GM12878 (cell line): ENCODE measurements around the gene TRMT13.

ENCODE experiments used
- CBX3 ChIP-seq: fragments of 200-600 bp; sonication (generic); IDR thresholded peaks from 2 replicates; pipeline ENCODE4 v1.6.1; 2016; ENCODE audit warnings: low read depth, borderline replicate concordance
- EZH2 ChIP-seq: IDR thresholded peaks from 2 replicates; pipeline ENCODE4 v1.6.1; 2012; ENCODE audit warnings: low read depth, mild to moderate bottlenecking, control low read depth, inconsistent platforms, low read length, borderline replicate concordance; ENCODE audit not compliant: control insufficient read depth
- FOXM1 ChIP-seq: IDR thresholded peaks from 2 replicates; pipeline ENCODE4 v1.6.1; 2012; ENCODE audit warnings: low read depth, mild to moderate bottlenecking, inconsistent platforms, low read length, moderate library complexity
- NFIC ChIP-seq: IDR thresholded peaks from 2 replicates; pipeline ENCODE4 v1.6.1; 2012; ENCODE audit warnings: low read depth, mild to moderate bottlenecking, inconsistent platforms, low read length, moderate library complexity
- POLR2A ChIP-seq: IDR thresholded peaks from 2 replicates; pipeline ENCODE4 v1.6.1; 2011; ENCODE audit warnings: low read depth, mild to moderate bottlenecking, low read length
- RAD51 ChIP-seq: fragments of 450-650 bp; IDR thresholded peaks from 2 replicates; pipeline ENCODE4 v1.6.1; 2016; ENCODE audit warnings: moderate library complexity, mild to moderate bottlenecking, inconsistent platforms
- RELA ChIP-seq: fragments of 450-650 bp; IDR thresholded peaks from 2 replicates; pipeline ENCODE4 v1.8.0; 2014; ENCODE audit warnings: borderline replicate concordance; ENCODE audit not compliant: partially characterized antibody
- SP1 ChIP-seq: IDR thresholded peaks from one replicate; pipeline ENCODE4 v1.6.1; 2011; ENCODE audit warnings: low read depth, low read length
- SUZ12 ChIP-seq: fragments of 200-600 bp; sonication (generic); IDR thresholded peaks from one replicate; pipeline ENCODE4 v1.6.1; 2018; ENCODE audit warnings: antibody characterized with exemption, mild to moderate bottlenecking; ENCODE audit not compliant: unreplicated experiment
- ZNF207 ChIP-seq: fragments of 450-650 bp; IDR thresholded peaks from 2 replicates; pipeline ENCODE4 v1.6.1; 2014; ENCODE audit warnings: antibody characterized with exemption, mild to moderate bottlenecking, borderline replicate concordance
- TF ChIP-seq, protein P1 (sequence below), 3 experiments: IDR thresholded peaks in 2 of 3; conservative IDR thresholded peaks in 1 of 3; 2 replicates each; pipeline ENCODE4 v1.5.1; 2011; ENCODE audit warnings: low read depth in 3 of 3, low read length in 3 of 3, mild to moderate bottlenecking in 3 of 3, control low read depth in 2 of 3, moderate library complexity in 2 of 3, inconsistent platforms in 1 of 3, mixed read lengths in 1 of 3; ENCODE audit not compliant: control insufficient read depth in 2 of 3, insufficient read depth in 1 of 3; ENCODE audit errors: extremely low read depth in 1 of 3
- TF ChIP-seq, protein P2 (sequence below): IDR thresholded peaks from 2 replicates; pipeline ENCODE4 v1.6.1; 2011; ENCODE audit warnings: low read depth, low read length, improper control_type of control experiment, borderline replicate concordance

DNA sequence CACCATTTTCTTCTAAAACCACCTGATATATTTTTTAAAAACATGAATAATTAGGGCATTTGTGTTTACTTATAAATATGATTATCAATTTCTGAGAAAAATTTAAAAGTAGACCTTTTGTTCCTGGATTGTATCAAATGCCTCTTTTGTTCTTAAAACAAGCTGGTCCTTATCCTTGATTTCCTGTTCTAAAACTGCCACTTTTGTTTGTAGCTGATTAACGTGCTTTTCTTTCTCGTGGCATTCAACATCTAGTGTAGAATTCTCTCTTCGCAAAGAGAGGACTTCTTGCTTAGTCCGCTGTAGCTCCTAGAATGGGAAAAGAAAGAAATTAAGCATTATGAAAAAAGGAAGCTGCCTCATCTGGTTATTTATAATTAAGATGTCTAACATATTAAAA lies 25.3 kb upstream of the TRMT13 start:
- TF ChIP-seq, protein P1, sequence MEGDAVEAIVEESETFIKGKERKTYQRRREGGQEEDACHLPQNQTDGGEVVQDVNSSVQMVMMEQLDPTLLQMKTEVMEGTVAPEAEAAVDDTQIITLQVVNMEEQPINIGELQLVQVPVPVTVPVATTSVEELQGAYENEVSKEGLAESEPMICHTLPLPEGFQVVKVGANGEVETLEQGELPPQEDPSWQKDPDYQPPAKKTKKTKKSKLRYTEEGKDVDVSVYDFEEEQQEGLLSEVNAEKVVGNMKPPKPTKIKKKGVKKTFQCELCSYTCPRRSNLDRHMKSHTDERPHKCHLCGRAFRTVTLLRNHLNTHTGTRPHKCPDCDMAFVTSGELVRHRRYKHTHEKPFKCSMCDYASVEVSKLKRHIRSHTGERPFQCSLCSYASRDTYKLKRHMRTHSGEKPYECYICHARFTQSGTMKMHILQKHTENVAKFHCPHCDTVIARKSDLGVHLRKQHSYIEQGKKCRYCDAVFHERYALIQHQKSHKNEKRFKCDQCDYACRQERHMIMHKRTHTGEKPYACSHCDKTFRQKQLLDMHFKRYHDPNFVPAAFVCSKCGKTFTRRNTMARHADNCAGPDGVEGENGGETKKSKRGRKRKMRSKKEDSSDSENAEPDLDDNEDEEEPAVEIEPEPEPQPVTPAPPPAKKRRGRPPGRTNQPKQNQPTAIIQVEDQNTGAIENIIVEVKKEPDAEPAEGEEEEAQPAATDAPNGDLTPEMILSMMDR (IDR thresholded peaks at IDR 0.05 in 2 of 3, conservative IDR thresholded peaks at IDR 0.05 in 1 of 3; ENCODE audit: control insufficient read depth in 2 of 3, extremely low read depth in 1 of 3, insufficient read depth in 1 of 3, low read depth in 3 of 3, low read length in 3 of 3) = no peak
- TF ChIP-seq, protein P2, sequence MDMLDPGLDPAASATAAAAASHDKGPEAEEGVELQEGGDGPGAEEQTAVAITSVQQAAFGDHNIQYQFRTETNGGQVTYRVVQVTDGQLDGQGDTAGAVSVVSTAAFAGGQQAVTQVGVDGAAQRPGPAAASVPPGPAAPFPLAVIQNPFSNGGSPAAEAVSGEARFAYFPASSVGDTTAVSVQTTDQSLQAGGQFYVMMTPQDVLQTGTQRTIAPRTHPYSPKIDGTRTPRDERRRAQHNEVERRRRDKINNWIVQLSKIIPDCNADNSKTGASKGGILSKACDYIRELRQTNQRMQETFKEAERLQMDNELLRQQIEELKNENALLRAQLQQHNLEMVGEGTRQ = no peak
- no peak for TF ChIP-seq RAD51
- no peak for TF ChIP-seq CBX3
- no peak for TF ChIP-seq ZNF207
- TF ChIP-seq SUZ12 = no peak
- no peak for TF ChIP-seq SP1
- no peak for TF ChIP-seq FOXM1
- no peak for TF ChIP-seq EZH2
- no peak for TF ChIP-seq RELA
- TF ChIP-seq NFIC = no peak
- TF ChIP-seq POLR2A = no peak
